ENCODE data around the gene FHOD3. TPM values are rescaled to one million over a fixed set of nuclear protein-coding genes. Genes with fewer than 3 reads are reported as not detected.

Gene FHOD3
- total and polyA plus RNA-seq, 4 donors: 0.57 to 1.3 (median 1.2) TPM; not detected in 1

- Histone ChIP-seq H3K9me3 (ENCODE audit: control insufficient read depth in 4 of 4, low read length in 3 of 4) (no peaks in the 10 kb centered on the region), H3K36me3 (ENCODE audit: control insufficient read depth in 4 of 4, insufficient read depth in 3 of 4, low read depth in 1 of 4, low read length in 3 of 4) (no peaks in the 10 kb centered on the region), H3K27ac (ENCODE audit: low read depth in 1 of 2, low read length in 2 of 2) (no peak overlapping the region), H3K4me1 (ENCODE audit: control insufficient read depth in 4 of 4, insufficient read depth in 4 of 4, low read length in 3 of 4) (no peaks in the 10 kb centered on the region), H3K9ac (ENCODE audit: low read depth in 1 of 2, low read length in 2 of 2) (no peak overlapping the region), H3K4me3 (ENCODE audit: low read depth in 1 of 3, low read length in 3 of 3) (no peak overlapping the region), H3K27me3 (ENCODE audit: control insufficient read depth in 4 of 4, insufficient read depth in 4 of 4, low read length in 3 of 4) (no peaks in the 10 kb centered on the region)
- no peak for TF ChIP-seq EGR1 (IDR thresholded peaks at IDR 0.05; ENCODE audit: low read depth in 2 of 2)
- TF ChIP-seq MAX (IDR thresholded peaks at IDR 0.05): no peak
- TF ChIP-seq NR2F2 (IDR thresholded peaks at IDR 0.05): no peak
- TF ChIP-seq HNF4G (IDR thresholded peaks at IDR 0.05): no peak
- no peak for DNase-seq (ENCODE audit: low spot score)
These were observed 295.5 kb downstream of the FHOD3 start for GRCh38 chr18:36593001-36593400.

GRCh38 chr18:36593641-36594040 lies 296.1 kb downstream of the FHOD3 start:
- WGBS: 79% methylated on average over 6 of the region's 6 CpGs
- H3K27ac ChIP-seq (ENCODE audit: low read depth in 1 of 2, low read length in 2 of 2): no peak overlapping the region
- H3K9ac ChIP-seq (ENCODE audit: low read depth in 1 of 2, low read length in 2 of 2): no peak overlapping the region

GRCh38 chr18:36594621-36595020 lies 297.1 kb downstream of the FHOD3 start:
- 87% methylated on average over 9 of the region's 9 CpGs for WGBS
- no peak for DNase-seq (ENCODE audit: low spot score)
- no peak overlapping the region for H3K27ac ChIP-seq (ENCODE audit: low read depth in 1 of 2, low read length in 2 of 2)
- H3K36me3 ChIP-seq (ENCODE audit: control insufficient read depth in 4 of 4, insufficient read depth in 3 of 4, low read depth in 1 of 4, low read length in 3 of 4): no peaks in the 10 kb centered on the region
- H3K9ac ChIP-seq (ENCODE audit: low read depth in 1 of 2, low read length in 2 of 2): no peak overlapping the region
- no peaks in the 10 kb centered on the region for H3K4me1 ChIP-seq (ENCODE audit: control insufficient read depth in 4 of 4, insufficient read depth in 4 of 4, low read length in 3 of 4)
- no peak overlapping the region for H3K4me3 ChIP-seq (ENCODE audit: low read depth in 1 of 3, low read length in 3 of 3)
- TF ChIP-seq HNF4G (IDR thresholded peaks at IDR 0.05): no peak
- no peaks in the 10 kb centered on the region for H3K9me3 ChIP-seq (ENCODE audit: control insufficient read depth in 4 of 4, low read length in 3 of 4)
- H3K27me3 ChIP-seq (ENCODE audit: control insufficient read depth in 4 of 4, insufficient read depth in 4 of 4, low read length in 3 of 4): no peaks in the 10 kb centered on the region

More at GRCh38 chr18:36593641-36594040, 296.1 kb downstream of the FHOD3 start:
- TF ChIP-seq HNF4G (IDR thresholded peaks at IDR 0.05): no peak
- no peak for TF ChIP-seq EGR1 (IDR thresholded peaks at IDR 0.05; ENCODE audit: low read depth in 2 of 2)
- no peak for TF ChIP-seq MAX (IDR thresholded peaks at IDR 0.05)
- TF ChIP-seq FOXA2 (IDR thresholded peaks at IDR 0.05): no peak
- TF ChIP-seq NR2F2 (IDR thresholded peaks at IDR 0.05): no peak
- no peak for TF ChIP-seq RAD21 (IDR thresholded peaks at IDR 0.05)
- Histone ChIP-seq H3K4me1 (ENCODE audit: control insufficient read depth in 4 of 4, insufficient read depth in 4 of 4, low read length in 3 of 4) (no peaks in the 10 kb centered on the region), H3K27me3 (ENCODE audit: control insufficient read depth in 4 of 4, insufficient read depth in 4 of 4, low read length in 3 of 4) (no peaks in the 10 kb centered on the region), H3K9me3 (ENCODE audit: control insufficient read depth in 4 of 4, low read length in 3 of 4) (no peaks in the 10 kb centered on the region), H3K36me3 (ENCODE audit: control insufficient read depth in 4 of 4, insufficient read depth in 3 of 4, low read depth in 1 of 4, low read length in 3 of 4) (no peaks in the 10 kb centered on the region), H3K4me3 (ENCODE audit: low read depth in 1 of 3, low read length in 3 of 3) (no peak overlapping the region)
- DNase-seq (ENCODE audit: low spot score): no peak

- TF ChIP-seq JUND (IDR thresholded peaks at IDR 0.05) (no peak), FOXA2 (IDR thresholded peaks at IDR 0.05) (no peak), REST (IDR thresholded peaks at IDR 0.05) (no peak), ATF3 (IDR thresholded peaks at IDR 0.05) (no peak), RXRA (IDR thresholded peaks at IDR 0.05) (no peak), YY1 (IDR thresholded peaks at IDR 0.05) (no peak), RAD21 (IDR thresholded peaks at IDR 0.05) (no peak), MAX (IDR thresholded peaks at IDR 0.05) (no peak)
- H3K36me3 ChIP-seq (ENCODE audit: control insufficient read depth in 4 of 4, insufficient read depth in 3 of 4, low read depth in 1 of 4, low read length in 3 of 4): no peaks in the 10 kb centered on the region
- H3K27me3 ChIP-seq (ENCODE audit: control insufficient read depth in 4 of 4, insufficient read depth in 4 of 4, low read length in 3 of 4): no peaks in the 10 kb centered on the region
- H3K4me3 ChIP-seq (ENCODE audit: low read depth in 1 of 3, low read length in 3 of 3): no peak overlapping the region
- no peaks in the 10 kb centered on the region for H3K9me3 ChIP-seq (ENCODE audit: control insufficient read depth in 4 of 4, low read length in 3 of 4)
- 71% methylated on average over 10 of the region's 10 CpGs for WGBS
- H3K9ac ChIP-seq (ENCODE audit: low read depth in 1 of 2, low read length in 2 of 2): no peak overlapping the region
- no peaks in the 10 kb centered on the region for H3K4me1 ChIP-seq (ENCODE audit: control insufficient read depth in 4 of 4, insufficient read depth in 4 of 4, low read length in 3 of 4)
- no peak for DNase-seq (ENCODE audit: low spot score)
- H3K27ac ChIP-seq (ENCODE audit: low read depth in 1 of 2, low read length in 2 of 2): no peak overlapping the region
These were observed 297.7 kb downstream of the FHOD3 start for GRCh38 chr18:36595046-36595817.
